ENCODE data around the gene ARIH1. TPM values are rescaled to one million over a fixed set of nuclear protein-coding genes. Genes with fewer than 3 reads are reported as not detected.
"Not testable (repeated sequence)": the region's sequence is repeated elsewhere in the genome, so short reads cannot be mapped to it uniquely, and the experiment has no call there.

The ARIH1 gene
- polyA plus RNA-seq, 3 donors = 196 to 209 (median 197) TPM

- DNase-seq (ENCODE audit: low read depth in 3 of 3, low spot score in 2 of 3) = not testable (repeated sequence)
These were observed 174.6 kb downstream of the ARIH1 start for GRCh38 chr15:72648631-72649253.

Other genes with a start within 250 kb of the ARIH1 start
- 100 to 1,000 TPM; 681 to 786 (median 709) TPM for gene PKM, start 243.1 kb upstream of the ARIH1 start, polyA plus RNA-seq (ENCODE audit: insufficient read length in 3 of 3)
- 10 to 100 TPM; 82.1 to 91.9 (median 88.9) TPM for gene PARP6, start 201.8 kb upstream of the ARIH1 start, polyA plus RNA-seq (ENCODE audit: insufficient read length in 3 of 3)
- gene CELF6, start 154.2 kb upstream of the ARIH1 start, polyA plus RNA-seq (ENCODE audit: insufficient read length in 3 of 3) = 1 to 10 TPM; 2.7 to 3.3 (median 3.0) TPM
- 100 to 1,000 TPM in 2 of 3 donors, 10 to 100 TPM in 1; 97.9 to 121 (median 116) TPM for gene HEXA, start 98.3 kb upstream of the ARIH1 start, polyA plus RNA-seq (ENCODE audit: insufficient read length in 3 of 3)
- gene TMEM202, start 76.0 kb upstream of the ARIH1 start, polyA plus RNA-seq (ENCODE audit: insufficient read length in 3 of 3) = not detected
- gene GOLGA6B, start 180.4 kb downstream of the ARIH1 start, polyA plus RNA-seq (ENCODE audit: insufficient read length in 3 of 3) = under 1 TPM in 1 of 3 donors, not detected in 2; 0.60 TPM
- gene HIGD2B, start 211.9 kb downstream of the ARIH1 start, polyA plus RNA-seq (ENCODE audit: insufficient read length in 3 of 3) = not detected
- 10 to 100 TPM; 37.7 to 38.8 (median 38.4) TPM for gene BBS4, start 211.9 kb downstream of the ARIH1 start, polyA plus RNA-seq (ENCODE audit: insufficient read length in 3 of 3)